Trophoblast cell (in vitro differentiated cells and primary cell): Measurements from ENCODE around the gene SSNA1.
A peak's percentile ranks its signal among the peaks of the same experiment; 100 is the strongest.

Source experiments
- DNase-seq, 2 donors: peaks; one replicate each; pipeline ENCODE4 v3.0.0-alpha.2; 2016
- H2AFZ ChIP-seq: 2 replicates; pipeline ENCODE4 v1.6.1; 2013; ENCODE audit warnings: low read length, moderate library complexity, mild to moderate bottlenecking; ENCODE audit not compliant: insufficient read depth, poor library complexity
- H2AK5ac ChIP-seq: 2 replicates; pipeline ENCODE4 v1.6.1; 2013; ENCODE audit warnings: mild to moderate bottlenecking, low read length
- H2BK120ac ChIP-seq: 2 replicates; pipeline ENCODE4 v1.6.1; 2013; ENCODE audit warnings: low read length, mild to moderate bottlenecking, moderate library complexity; ENCODE audit not compliant: insufficient read depth, poor library complexity
- H2BK12ac ChIP-seq: 2 replicates; pipeline ENCODE4 v1.6.1; 2013; ENCODE audit warnings: mild to moderate bottlenecking, low read length, moderate library complexity
- H2BK5ac ChIP-seq: 2 replicates; pipeline ENCODE4 v1.6.1; 2013; ENCODE audit warnings: low read length, low read depth, moderate library complexity, mild to moderate bottlenecking; ENCODE audit not compliant: poor library complexity
- H3K14ac ChIP-seq: 2 replicates; pipeline ENCODE4 v1.6.1; 2013; ENCODE audit warnings: mild to moderate bottlenecking, low read length
- H3K18ac ChIP-seq: 2 replicates; pipeline ENCODE4 v1.6.1; 2013; ENCODE audit warnings: mild to moderate bottlenecking, low read length
- H3K23ac ChIP-seq: 2 replicates; pipeline ENCODE4 v1.6.1; 2013; ENCODE audit warnings: low read length
- H3K27ac ChIP-seq: 2 replicates; pipeline ENCODE4 v1.5.1; 2013; ENCODE audit warnings: low read depth, mild to moderate bottlenecking, inconsistent platforms, low read length, moderate library complexity
- H3K27me3 ChIP-seq: 2 replicates; pipeline ENCODE4 v1.6.1; 2013; ENCODE audit warnings: inconsistent platforms, mild to moderate bottlenecking, low read length, moderate library complexity; ENCODE audit not compliant: insufficient read depth
- H3K36me3 ChIP-seq, 2 experiments: 1 replicate in 1 of 2; 2 replicates in 1 of 2; pipeline ENCODE4 v1.6.1; 2013; ENCODE audit warnings: low read length in 2 of 2, mild to moderate bottlenecking in 2 of 2, moderate library complexity in 1 of 2; ENCODE audit not compliant: insufficient read depth in 2 of 2, control insufficient read depth in 1 of 2
- H3K4ac ChIP-seq: 2 replicates; pipeline ENCODE4 v1.6.1; 2013; ENCODE audit warnings: low read depth, mild to moderate bottlenecking, low read length, moderate library complexity
- H3K4me1 ChIP-seq, 2 experiments: 1 replicate in 1 of 2; 2 replicates in 1 of 2; pipeline ENCODE4 v1.6.1; 2013; ENCODE audit warnings: low read length in 2 of 2, mild to moderate bottlenecking in 2 of 2, moderate library complexity in 1 of 2; ENCODE audit not compliant: insufficient read depth in 2 of 2, control insufficient read depth in 1 of 2
- H3K4me2 ChIP-seq: 2 replicates; pipeline ENCODE4 v1.6.1; 2013; ENCODE audit warnings: inconsistent platforms, mild to moderate bottlenecking, low read length, moderate library complexity
- H3K4me3 ChIP-seq: 2 replicates; pipeline ENCODE4 v1.5.1; 2013; ENCODE audit warnings: mild to moderate bottlenecking, low read depth, low read length, inconsistent platforms
- H3K79me1 ChIP-seq: one replicate; pipeline ENCODE4 v1.6.1; 2013; ENCODE audit warnings: low read length
- H3K79me2 ChIP-seq: 2 replicates; pipeline ENCODE4 v1.6.1; 2013; ENCODE audit warnings: low read length, mild to moderate bottlenecking; ENCODE audit not compliant: control insufficient read depth, insufficient read depth, poor library complexity
- H3K9ac ChIP-seq: 2 replicates; pipeline ENCODE4 v1.6.1; 2013; ENCODE audit warnings: mild to moderate bottlenecking, low read length
- H3K9me3 ChIP-seq: 2 replicates; pipeline ENCODE4 v1.6.1; 2013; ENCODE audit warnings: low read depth, mild to moderate bottlenecking, control low read depth, inconsistent platforms, low read length; ENCODE audit not compliant: insufficient read depth
- H4K12ac ChIP-seq: 2 replicates; pipeline ENCODE4 v1.6.1; 2013; ENCODE audit warnings: low read depth, mild to moderate bottlenecking, low read length, moderate library complexity
- H4K8ac ChIP-seq: 2 replicates; pipeline ENCODE4 v1.6.1; 2013; ENCODE audit warnings: low read depth, mild to moderate bottlenecking, low read length, moderate library complexity
- H4K91ac ChIP-seq: one replicate; pipeline ENCODE4 v1.6.1; 2013; ENCODE audit warnings: low read depth, mild to moderate bottlenecking, low read length, moderate library complexity
- WGBS: extraction: QIAGEN DNeasy Blood & Tissue Kit; methylation state at CpG from one replicate; pipeline ENCODE4 v1.1.7; 2013; ENCODE audit warnings: missing lambda C conversion rate; ENCODE audit not compliant: insufficient read length, insufficient coverage; ENCODE audit errors: extremely low coverage; 5-methylcytosine and 5-hydroxymethylcytosine counted together

Gene SSNA1

DNA sequence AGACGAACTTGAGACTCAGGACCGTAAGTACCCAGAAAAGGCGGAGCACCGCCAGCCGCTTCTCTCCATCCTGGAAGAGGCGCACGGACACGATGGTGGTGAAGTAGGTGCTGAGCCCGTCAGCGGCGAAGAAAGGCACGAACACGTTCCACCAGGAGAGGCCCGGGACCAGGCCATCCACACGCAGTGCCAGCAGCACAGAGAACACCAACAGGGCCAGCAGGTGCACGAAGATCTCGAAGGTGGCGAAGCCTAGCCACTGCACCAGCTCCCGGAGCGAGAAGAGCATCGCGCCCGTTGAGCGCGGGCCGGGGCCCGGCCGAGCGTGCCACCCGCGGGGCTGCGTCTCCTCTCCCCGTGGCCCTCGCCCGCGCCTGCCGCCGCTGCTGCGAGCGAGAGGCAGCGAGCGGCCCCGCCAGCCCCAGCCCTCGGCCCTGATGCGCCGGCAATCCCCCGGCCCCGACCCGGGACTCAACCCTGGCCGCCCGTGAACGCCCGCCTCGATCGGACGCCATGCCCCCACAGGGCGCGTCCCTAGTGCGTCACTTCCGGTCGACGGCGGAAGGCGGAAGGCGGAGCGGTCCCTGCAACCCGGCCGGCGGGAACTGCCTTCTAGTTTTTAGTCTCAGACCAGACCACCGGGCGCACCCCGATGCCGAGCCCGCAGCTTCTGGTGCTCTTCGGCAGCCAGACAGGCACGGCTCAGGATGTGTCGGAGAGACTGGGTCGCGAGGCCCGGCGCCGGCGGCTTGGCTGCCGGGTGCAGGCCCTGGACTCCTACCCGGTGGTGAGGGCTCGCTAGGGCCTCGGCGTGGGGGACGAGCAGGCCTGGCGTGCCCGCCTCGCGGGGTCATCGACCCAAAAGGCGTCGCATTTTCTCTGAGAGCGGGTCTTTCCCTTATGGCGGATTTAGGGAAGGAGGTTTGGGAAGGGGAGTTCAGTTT, 16.9 kb downstream of the SSNA1 start, which contains the start of the genes NDOR1 and TMEM203:
Gene NDOR1, plus strand, starts transcription at position 575 of the 944 bp plus-strand sequence. Its CDS starts 78 bp downstream, at position 653.
Gene TMEM203, minus strand, starts transcription at position 523 of the 944 bp plus-strand sequence. Its CDS starts 234 bp downstream, at position 289.
- peak within 1 kb of the TSS; percentile 79 for H2BK120ac ChIP-seq
- H3K27me3 ChIP-seq = no peaks in the 10 kb centered on the region
- peak within 1 kb of the TSS; percentile 85 for H3K4me2 ChIP-seq
- H3K4me3 ChIP-seq = peak within 1 kb of the TSS; percentile 98
- H3K9ac ChIP-seq = peak within 1 kb of the TSS; percentile 99
- H3K27ac ChIP-seq = peak within 1 kb of the TSS; percentile 39
- peaks cover 16 to 20% of the 10 kb centered on the region in 2 experiments for H3K4me1 ChIP-seq
- peaks cover 18% of the 10 kb centered on the region for H3K79me2 ChIP-seq
- peak within 1 kb of the TSS; percentile 97 for H3K14ac ChIP-seq
- no CpG with 5 or more reads among the region's 98 CpGs for WGBS
- peak within 1 kb of the TSS; percentile 98 for H4K12ac ChIP-seq
- H4K91ac ChIP-seq = peak within 1 kb of the TSS; percentile 89
- H3K23ac ChIP-seq = peak within 1 kb of the TSS; percentile 29
- H3K18ac ChIP-seq = peak within 1 kb of the TSS; percentile 97
- H4K8ac ChIP-seq = peak within 1 kb of the TSS; percentile 99
- no peak within 1 kb of the TSS for H2BK12ac ChIP-seq
- H3K9me3 ChIP-seq = no peaks in the 10 kb centered on the region
- peak within 1 kb of the TSS; percentile 90 for H2AK5ac ChIP-seq
- peak; percentile 85 to 95 for DNase-seq
- H2AFZ ChIP-seq = peak within 1 kb of the TSS; percentile 96
- peak within 1 kb of the TSS; percentile 96 for H3K4ac ChIP-seq
- H3K79me1 ChIP-seq = peaks cover 7% of the 10 kb centered on the region
- H2BK5ac ChIP-seq = peak within 1 kb of the TSS; percentile 65
- peaks cover 12 to 16% of the 10 kb centered on the region in 2 experiments for H3K36me3 ChIP-seq

DNA sequence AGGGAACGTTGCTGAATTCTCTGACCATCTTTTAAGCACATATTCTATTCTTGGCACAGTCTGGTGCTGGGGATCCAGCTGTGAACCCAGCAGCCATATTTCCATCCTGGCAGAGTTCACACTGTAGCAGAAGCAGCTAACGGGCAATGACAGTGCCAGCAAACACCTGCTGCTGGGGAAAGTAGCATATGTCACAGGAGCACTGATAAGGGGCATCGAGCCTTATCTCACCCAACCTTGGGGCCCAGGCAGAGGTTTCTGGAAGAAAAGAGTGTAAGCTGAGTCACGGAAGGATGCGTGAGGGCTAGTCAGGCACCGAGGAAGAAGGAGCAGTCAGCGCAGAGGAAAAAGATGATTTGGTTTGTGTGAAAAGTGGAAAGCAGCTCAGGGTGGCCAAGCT, 18.1 kb downstream of the SSNA1 start:
- Histone ChIP-seq H3K4me3 (no peak overlapping the region), H2BK120ac (no peak overlapping the region), H4K12ac (no peak overlapping the region), H3K18ac (no peak overlapping the region), H4K91ac (no peak overlapping the region), H3K4me2 (peak overlapping the region; percentile 85), H2BK12ac (no peak overlapping the region), H3K27ac (no peak overlapping the region), H3K27me3 (no peaks in the 10 kb centered on the region), H3K4ac (peak overlapping the region; percentile 96), H2BK5ac (no peak overlapping the region), H2AK5ac (no peak overlapping the region), H3K79me1 (peaks cover 4% of the 10 kb centered on the region), H3K9me3 (no peaks in the 10 kb centered on the region), H3K23ac (no peak overlapping the region), H3K9ac (no peak overlapping the region), H4K8ac (peak overlapping the region; percentile 99), H3K4me1 (peaks cover 13 to 15% of the 10 kb centered on the region in 2 experiments), H3K36me3 (peaks cover 12 to 20% of the 10 kb centered on the region in 2 experiments), H3K14ac (no peak overlapping the region), H2AFZ (no peak overlapping the region), H3K79me2 (peaks cover 16% of the 10 kb centered on the region)
- DNase-seq = no peak
- no CpG with 5 or more reads among the region's 7 CpGs for WGBS

DNA sequence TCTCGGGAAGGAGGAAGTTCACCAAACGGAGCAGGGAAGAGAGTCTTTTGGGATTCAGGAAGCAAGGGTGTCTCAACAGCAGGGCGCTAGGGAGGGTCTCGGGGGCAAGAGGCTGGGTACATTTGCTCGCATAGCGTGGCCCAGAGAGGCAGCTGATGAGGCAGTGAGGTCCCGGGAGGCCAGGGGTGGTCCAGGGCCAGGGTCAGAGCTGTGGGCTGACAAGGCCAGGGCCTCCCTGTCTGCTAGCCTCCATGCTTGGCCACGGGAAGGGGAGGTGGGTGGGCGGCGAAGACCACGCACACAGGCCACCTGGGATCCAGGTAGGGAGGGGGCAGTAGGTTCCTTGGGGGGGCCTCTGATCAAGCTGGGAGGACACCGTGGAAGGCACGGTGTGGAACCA, 23.1 kb downstream of the SSNA1 start:
- Histone ChIP-seq H3K4me2 (no peak overlapping the region), H3K27me3 (no peaks in the 10 kb centered on the region), H3K4ac (no peak overlapping the region), H3K14ac (no peak overlapping the region), H2BK12ac (no peak overlapping the region), H3K4me1 (peaks cover under 1 to 2% of the 10 kb centered on the region in 2 experiments), H3K36me3 (peaks cover 55 to 68% of the 10 kb centered on the region in 2 experiments), H3K9me3 (no peaks in the 10 kb centered on the region), H3K79me1 (no peaks in the 10 kb centered on the region), H3K18ac (no peak overlapping the region), H3K4me3 (no peak overlapping the region), H2BK5ac (no peak overlapping the region), H3K79me2 (peaks cover under 1% of the 10 kb centered on the region), H2AK5ac (no peak overlapping the region), H4K91ac (no peak overlapping the region), H4K8ac (no peak overlapping the region), H2BK120ac (no peak overlapping the region), H3K23ac (no peak overlapping the region), H3K27ac (no peak overlapping the region), H3K9ac (no peak overlapping the region), H4K12ac (no peak overlapping the region), H2AFZ (no peak overlapping the region)
- no peak for DNase-seq
- no CpG with 5 or more reads among the region's 13 CpGs for whole genome bisulfite sequencing

DNA sequence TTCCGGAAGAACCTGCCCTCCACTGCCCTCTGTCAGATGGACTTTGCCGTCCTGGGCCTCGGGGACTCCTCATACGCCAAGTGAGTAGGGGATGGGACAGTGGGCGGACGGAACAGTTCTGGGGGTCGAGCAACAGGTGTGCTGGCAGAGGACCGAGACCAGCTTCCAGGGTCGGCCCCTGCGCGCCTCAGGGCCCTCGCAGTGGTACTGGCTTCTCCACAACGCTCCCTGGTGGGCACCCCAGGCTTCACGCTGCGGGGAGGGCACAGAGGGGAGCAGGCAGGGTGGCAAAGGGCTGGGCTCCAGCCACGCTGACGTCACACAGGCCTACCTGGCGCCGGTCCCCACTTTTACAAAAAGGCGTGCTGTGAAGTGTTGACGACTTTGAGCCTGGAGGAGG, 24.0 kb downstream of the SSNA1 start:
- H3K14ac ChIP-seq = no peak overlapping the region
- no peaks in the 10 kb centered on the region for H3K79me2 ChIP-seq
- H3K79me1 ChIP-seq = no peaks in the 10 kb centered on the region
- H2AFZ ChIP-seq = no peak overlapping the region
- no peak overlapping the region for H2BK5ac ChIP-seq
- DNase-seq = no peak
- no peak overlapping the region for H3K4me2 ChIP-seq
- H3K23ac ChIP-seq = no peak overlapping the region
- H3K27ac ChIP-seq = no peak overlapping the region
- H3K4ac ChIP-seq = no peak overlapping the region
- H3K27me3 ChIP-seq = no peaks in the 10 kb centered on the region
- no CpG with 5 or more reads among the region's 21 CpGs for WGBS
- no peak overlapping the region for H4K12ac ChIP-seq
- H4K8ac ChIP-seq = no peak overlapping the region
- no peak overlapping the region for H3K9ac ChIP-seq
- H2BK120ac ChIP-seq = no peak overlapping the region
- H3K18ac ChIP-seq = no peak overlapping the region
- no peak overlapping the region for H2AK5ac ChIP-seq
- peaks cover 6% of the 10 kb centered on the region in 2 experiments for H3K4me1 ChIP-seq
- no peak overlapping the region for H4K91ac ChIP-seq
- H3K36me3 ChIP-seq = peaks cover 59 to 66% of the 10 kb centered on the region in 2 experiments
- no peaks in the 10 kb centered on the region for H3K9me3 ChIP-seq
- H3K4me3 ChIP-seq = no peak overlapping the region
- no peak overlapping the region for H2BK12ac ChIP-seq
